SK-N-SH treated with all-trans-retinoic acid at 6 μM for 48 hours (cell line): ENCODE measurements around the gene GAS2L3.
A peak's percentile ranks its signal among the peaks of the same experiment; 100 is the strongest.

Experiments used
- ATAC-seq: fragments of 200-7000 bp; cut with Tn5 transposase; 3 replicates; pipeline ENCODE4 v1.9.1; 2020; ENCODE audit warnings: mild to moderate bottlenecking, moderate library complexity
- ARNTL ChIP-seq: fragments of 450-650 bp; formaldehyde crosslinking; IDR thresholded peaks from 2 replicates; pipeline ENCODE4 v1.5.0; 2020; ENCODE audit warnings: low read depth, mild to moderate bottlenecking, moderate library complexity, borderline replicate concordance
- BACH2 ChIP-seq: fragments of 250-450 bp; sonication (Bioruptor Pico); IDR thresholded peaks from 2 replicates; pipeline ENCODE4 v1.9.0; 2021; ENCODE audit warnings: mild to moderate bottlenecking, borderline replicate concordance
- CREB5 ChIP-seq: fragments of 250-450 bp; sonication (Bioruptor Pico); IDR thresholded peaks from 2 replicates; pipeline ENCODE4 v1.5.1; 2020; ENCODE audit warnings: low read depth, mild to moderate bottlenecking, moderate library complexity
- ESRRG ChIP-seq: fragments of 250-450 bp; sonication (Bioruptor Pico); IDR thresholded peaks from 2 replicates; pipeline ENCODE4 v1.6.1; 2021; ENCODE audit warnings: mild to moderate bottlenecking
- GLIS3 ChIP-seq: fragments of 250-450 bp; sonication (Bioruptor Pico); IDR thresholded peaks from 2 replicates; pipeline ENCODE4 v1.5.0; 2020; ENCODE audit warnings: mild to moderate bottlenecking, moderate library complexity
- ISL1 ChIP-seq: fragments of 250-450 bp; sonication (Bioruptor Pico); IDR thresholded peaks from 2 replicates; pipeline ENCODE4 v2.1.2; 2022; ENCODE audit warnings: mild to moderate bottlenecking, moderate library complexity
- OSR1 ChIP-seq: fragments of 250-450 bp; sonication (Bioruptor Pico); IDR thresholded peaks from 2 replicates; pipeline ENCODE4 v1.8.0; 2022; ENCODE audit warnings: moderate library complexity, mild to moderate bottlenecking, inconsistent platforms
- PATZ1 ChIP-seq: fragments of 250-450 bp; sonication (Bioruptor Pico); IDR thresholded peaks from 2 replicates; pipeline ENCODE4 v1.8.0; 2020; ENCODE audit warnings: mild to moderate bottlenecking, moderate library complexity, borderline replicate concordance
- POU6F1 ChIP-seq: fragments of 250-450 bp; sonication (Bioruptor Pico); IDR thresholded peaks from 2 replicates; pipeline ENCODE4 v1.8.0; 2021; ENCODE audit warnings: low read depth, mild to moderate bottlenecking, moderate library complexity, borderline replicate concordance
- PPARA ChIP-seq: fragments of 250-450 bp; sonication (Bioruptor Pico); IDR thresholded peaks from 2 replicates; pipeline ENCODE4 v1.5.0; 2020; ENCODE audit warnings: mild to moderate bottlenecking, borderline replicate concordance
- RARB ChIP-seq: fragments of 250-450 bp; sonication (Bioruptor Pico); IDR thresholded peaks from 2 replicates; pipeline ENCODE4 v1.8.0; 2021; ENCODE audit warnings: mild to moderate bottlenecking, moderate library complexity
- SNAI2 ChIP-seq: fragments of 250-450 bp; sonication (Bioruptor Pico); IDR thresholded peaks from 2 replicates; pipeline ENCODE4 v1.5.0; 2020; ENCODE audit warnings: mild to moderate bottlenecking, moderate library complexity
- TCF4 ChIP-seq: fragments of 250-450 bp; sonication (Bioruptor Pico); IDR thresholded peaks from 2 replicates; pipeline ENCODE4 v1.8.0; 2021; ENCODE audit warnings: mild to moderate bottlenecking, moderate library complexity, borderline replicate concordance
- TOX ChIP-seq: fragments of 250-450 bp; sonication (Bioruptor Pico); IDR thresholded peaks from 2 replicates; pipeline ENCODE4 v1.8.0; 2021; ENCODE audit warnings: mild to moderate bottlenecking, moderate library complexity, borderline replicate concordance
- TSHZ2 ChIP-seq: fragments of 250-450 bp; sonication (Bioruptor Pico); IDR thresholded peaks from 2 replicates; pipeline ENCODE4 v1.5.0; 2020; ENCODE audit warnings: mild to moderate bottlenecking, moderate library complexity
- ZC3H10 ChIP-seq: fragments of 250-450 bp; sonication (Bioruptor Pico); IDR thresholded peaks from 2 replicates; pipeline ENCODE4 v1.5.1; 2021; ENCODE audit warnings: mild to moderate bottlenecking, moderate library complexity
- ZFP30 ChIP-seq: fragments of 450-650 bp; formaldehyde crosslinking; IDR thresholded peaks from 2 replicates; pipeline ENCODE4 v1.5.0; 2022; ENCODE audit warnings: mild to moderate bottlenecking, moderate library complexity
- ZNF565 ChIP-seq: fragments of 450-650 bp; formaldehyde crosslinking; conservative IDR thresholded peaks from 2 replicates; pipeline ENCODE4 v1.5.0; 2020; ENCODE audit warnings: low read depth, mild to moderate bottlenecking, moderate library complexity
- ZNF8 ChIP-seq: fragments of 450-650 bp; formaldehyde crosslinking; IDR thresholded peaks from 2 replicates; pipeline ENCODE4 v1.5.0; 2020; ENCODE audit warnings: mild to moderate bottlenecking, moderate library complexity

The GAS2L3 gene

GRCh38 chr12:100573292-100574186 lies at the start of gene GAS2L3:
GAS2L3 (plus strand) TSS chr12:100573684; CDS start chr12:100594905, 21,221 bp downstream.
- peak; percentile 94 for ATAC-seq
- no peak for TF ChIP-seq ISL1 (CRISPR knock-in tag)
- no peak for TF ChIP-seq GLIS3 (CRISPR knock-in tag)
- TF ChIP-seq ZNF8 (CRISPR knock-in tag) = no peak
- no peak for TF ChIP-seq TOX (CRISPR knock-in tag)

GRCh38 chr12:100528034-100528433 lies 45.5 kb upstream of the GAS2L3 start:
- TF ChIP-seq TCF4 (CRISPR knock-in tag) (no peak), ARNTL (CRISPR knock-in tag) (no peak), RARB (CRISPR knock-in tag) (no peak), TSHZ2 (CRISPR knock-in tag) (no peak), ESRRG (CRISPR knock-in tag) (no peak), CREB5 (no peak), OSR1 (CRISPR knock-in tag) (no peak), ISL1 (CRISPR knock-in tag) (no peak), ZNF8 (CRISPR knock-in tag) (no peak), ZC3H10 (no peak), POU6F1 (no peak), GLIS3 (CRISPR knock-in tag) (no peak), SNAI2 (no peak), BACH2 (CRISPR knock-in tag) (no peak), ZFP30 (CRISPR knock-in tag) (no peak), PPARA (CRISPR knock-in tag) (no peak), ZNF565 (CRISPR knock-in tag) (no peak)
- TF ChIP-seq, all 23 proteins: peak for 0
- ATAC-seq = no peak

- TF ChIP-seq TSHZ2 (CRISPR knock-in tag) (no peak), ZNF8 (CRISPR knock-in tag) (no peak), TOX (CRISPR knock-in tag) (no peak), ZFP30 (CRISPR knock-in tag) (no peak), GLIS3 (CRISPR knock-in tag) (no peak), PATZ1 (CRISPR knock-in tag) (no peak)
- no peak for ATAC-seq
Measured at GRCh38 chr12:100528471-100529127, 44.9 kb upstream of the GAS2L3 start.
